ENCODE data around the gene KCNIP4. TPM values are rescaled to one million over a fixed set of nuclear protein-coding genes. Genes with fewer than 3 reads are reported as not detected.
"Not testable (repeated sequence)": the region's sequence is repeated elsewhere in the genome, so short reads cannot be mapped to it uniquely, and the experiment has no call there.

Gene KCNIP4
- total and polyA plus RNA-seq, 10 donors: not detected

GRCh38 chr4:21363701-21364100 lies 584.9 kb downstream of the KCNIP4 start:
- Histone ChIP-seq H3K4me1 (no peaks in the 10 kb centered on the region), H3K36me3 (no peaks in the 10 kb centered on the region), H3K4me3 (no peak overlapping the region), H3K27me3 (replicated peaks in 1 of 7) (no peaks in the 10 kb centered on the region), H3K9me3 (peaks cover 0 to 3% (median 0%) of the 10 kb centered on the region in 8 donors), H3K27ac (no peak overlapping the region)
- no peak for DNase-seq
- WGBS, 5 donors: 53 to 83% (median 72%) methylated on average over 1 of the region's 1 CpG
- intact Hi-C loops (cut with DNase I; ENCODE audit: low total_unique reads): no loop called here
- no peak for TF ChIP-seq POLR2AphosphoS5 (IDR thresholded peaks at IDR 0.05)

GRCh38 chr4:21352354-21352753 lies 596.2 kb downstream of the KCNIP4 start:
- 74 to 89% (median 86%) methylated on average over 1 to 4 of the region's 4 CpGs for WGBS, 5 donors
- H3K9me3 ChIP-seq: peaks cover 2 to 46% (median 31%) of the 10 kb centered on the region in 8 donors
- intact Hi-C loops (cut with DNase I; ENCODE audit: low total_unique reads): not testable (repeated sequence)

GRCh38 chr4:21347142-21347541 lies 601.4 kb downstream of the KCNIP4 start:
- Histone ChIP-seq H3K9me3 (peaks cover 0 to 34% (median 22%) of the 10 kb centered on the region in 8 donors), H3K4me3 (no peak overlapping the region), H3K27me3 (replicated peaks in 1 of 7) (no peaks in the 10 kb centered on the region), H3K27ac (no peak overlapping the region), H3K4me1 (no peaks in the 10 kb centered on the region), H3K36me3 (no peaks in the 10 kb centered on the region)
- TF ChIP-seq CTCF (IDR thresholded peaks at IDR 0.05 in 8 of 11, conservative IDR thresholded peaks at IDR 0.05 in 3 of 11): no peak
- no peak for TF ChIP-seq POLR2A (IDR thresholded peaks at IDR 0.05)
- TF ChIP-seq POLR2AphosphoS5 (IDR thresholded peaks at IDR 0.05): no peak
- WGBS, 5 donors: 23 to 60% (median 27%) methylated on average over 1 of the region's 1 CpG
- intact Hi-C loops (cut with DNase I; ENCODE audit: low total_unique reads): no loop called here
- no peak for DNase-seq

More at GRCh38 chr4:21352354-21352753, 596.2 kb downstream of the KCNIP4 start:
- H3K27me3 ChIP-seq (replicated peaks in 1 of 7); H3K36me3 ChIP-seq; H3K4me3 ChIP-seq; H3K27ac ChIP-seq; DNase-seq; H3K4me1 ChIP-seq: not testable (repeated sequence)

GRCh38 chr4:21327976-21328700 lies 620.4 kb downstream of the KCNIP4 start:
- H3K4me3 ChIP-seq: no peak overlapping the region
- WGBS, 5 donors: 77 to 91% (median 81%) methylated on average over 3 of the region's 3 CpGs
- no peak overlapping the region for H3K27ac ChIP-seq
- no peak for DNase-seq
- intact Hi-C loops (cut with DNase I; ENCODE audit: low total_unique reads): no loop called here
- H3K27me3 ChIP-seq (replicated peaks in 1 of 7): no peaks in the 10 kb centered on the region
- no peaks in the 10 kb centered on the region for H3K36me3 ChIP-seq
- H3K9me3 ChIP-seq: peaks cover 0 to 58% (median 33%) of the 10 kb centered on the region in 8 donors
- no peaks in the 10 kb centered on the region for H3K4me1 ChIP-seq
- no peak for TF ChIP-seq POLR2A (IDR thresholded peaks at IDR 0.05)
- no peak for TF ChIP-seq CTCF (IDR thresholded peaks at IDR 0.05 in 8 of 11, conservative IDR thresholded peaks at IDR 0.05 in 3 of 11)

- Histone ChIP-seq H3K4me1 (no peaks in the 10 kb centered on the region), H3K9me3 (peaks cover 0 to 45% (median 22%) of the 10 kb centered on the region in 8 donors), H3K4me3 (no peak overlapping the region), H3K27me3 (replicated peaks in 1 of 7) (no peaks in the 10 kb centered on the region), H3K27ac (no peak overlapping the region), H3K36me3 (no peaks in the 10 kb centered on the region)
- TF ChIP-seq CTCF (IDR thresholded peaks at IDR 0.05 in 8 of 11, conservative IDR thresholded peaks at IDR 0.05 in 3 of 11) (no peak), POLR2A (IDR thresholded peaks at IDR 0.05) (no peak), POLR2AphosphoS5 (IDR thresholded peaks at IDR 0.05) (no peak)
- no peak for DNase-seq
- intact Hi-C loops (cut with DNase I; ENCODE audit: low total_unique reads): no loop called here
- 67 to 88% (median 77%) methylated on average over 1 of the region's 1 CpG for WGBS, 5 donors
Observed at GRCh38 chr4:21320034-21320433, 628.5 kb downstream of the KCNIP4 start.
